Measurements from ENCODE around the gene ATG3.

- no peak for TF ChIP-seq CTCF (IDR thresholded peaks at IDR 0.05)
- TF ChIP-seq SIN3A (IDR thresholded peaks at IDR 0.05; ENCODE audit: borderline replicate concordance, insufficient read depth, low read depth, low read length): no peak
- TF ChIP-seq POLR2AphosphoS5 (IDR thresholded peaks at IDR 0.05; ENCODE audit: low read depth, low read length): no peak
- TF ChIP-seq, protein P1, sequence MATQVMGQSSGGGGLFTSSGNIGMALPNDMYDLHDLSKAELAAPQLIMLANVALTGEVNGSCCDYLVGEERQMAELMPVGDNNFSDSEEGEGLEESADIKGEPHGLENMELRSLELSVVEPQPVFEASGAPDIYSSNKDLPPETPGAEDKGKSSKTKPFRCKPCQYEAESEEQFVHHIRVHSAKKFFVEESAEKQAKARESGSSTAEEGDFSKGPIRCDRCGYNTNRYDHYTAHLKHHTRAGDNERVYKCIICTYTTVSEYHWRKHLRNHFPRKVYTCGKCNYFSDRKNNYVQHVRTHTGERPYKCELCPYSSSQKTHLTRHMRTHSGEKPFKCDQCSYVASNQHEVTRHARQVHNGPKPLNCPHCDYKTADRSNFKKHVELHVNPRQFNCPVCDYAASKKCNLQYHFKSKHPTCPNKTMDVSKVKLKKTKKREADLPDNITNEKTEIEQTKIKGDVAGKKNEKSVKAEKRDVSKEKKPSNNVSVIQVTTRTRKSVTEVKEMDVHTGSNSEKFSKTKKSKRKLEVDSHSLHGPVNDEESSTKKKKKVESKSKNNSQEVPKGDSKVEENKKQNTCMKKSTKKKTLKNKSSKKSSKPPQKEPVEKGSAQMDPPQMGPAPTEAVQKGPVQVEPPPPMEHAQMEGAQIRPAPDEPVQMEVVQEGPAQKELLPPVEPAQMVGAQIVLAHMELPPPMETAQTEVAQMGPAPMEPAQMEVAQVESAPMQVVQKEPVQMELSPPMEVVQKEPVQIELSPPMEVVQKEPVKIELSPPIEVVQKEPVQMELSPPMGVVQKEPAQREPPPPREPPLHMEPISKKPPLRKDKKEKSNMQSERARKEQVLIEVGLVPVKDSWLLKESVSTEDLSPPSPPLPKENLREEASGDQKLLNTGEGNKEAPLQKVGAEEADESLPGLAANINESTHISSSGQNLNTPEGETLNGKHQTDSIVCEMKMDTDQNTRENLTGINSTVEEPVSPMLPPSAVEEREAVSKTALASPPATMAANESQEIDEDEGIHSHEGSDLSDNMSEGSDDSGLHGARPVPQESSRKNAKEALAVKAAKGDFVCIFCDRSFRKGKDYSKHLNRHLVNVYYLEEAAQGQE (IDR thresholded peaks at IDR 0.05; ENCODE audit: insufficient read depth in 1 of 2, low read depth in 2 of 2, low read length in 1 of 2): no peak
Measured at GRCh38 chr3:112579232-112579631, 17.5 kb upstream of the ATG3 start.
